ENCODE results near the gene AFG3L2.

The AFG3L2 gene

DNA sequence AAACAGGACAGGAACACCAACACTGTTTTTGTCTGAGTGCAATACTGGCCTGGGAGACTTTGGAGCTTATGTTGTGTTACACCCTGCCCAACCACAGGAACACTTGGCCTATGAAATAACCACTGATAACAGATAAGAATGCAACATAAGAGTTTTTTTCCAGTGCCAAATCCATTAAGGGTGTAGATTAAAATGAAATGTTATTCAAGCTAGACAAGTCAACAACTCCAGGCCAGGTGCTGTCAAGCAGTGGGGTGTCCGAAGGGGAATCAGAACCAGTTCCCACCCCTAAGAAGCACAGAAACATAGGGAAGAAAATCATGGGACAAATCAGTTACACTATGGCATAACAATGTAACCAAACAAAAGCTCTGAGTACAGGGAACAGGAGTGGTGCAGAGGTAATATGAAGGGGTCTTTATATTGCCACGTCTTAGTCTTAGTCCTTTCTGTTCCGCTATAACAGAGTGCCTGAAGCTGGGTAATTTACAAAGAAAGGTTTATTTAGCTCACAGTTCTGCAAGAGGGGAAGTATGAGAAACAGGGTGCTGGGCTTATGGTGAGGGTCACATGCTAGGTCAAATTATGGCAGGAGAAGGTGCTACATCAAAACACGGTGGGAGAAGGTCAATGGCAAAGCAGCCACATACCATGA lies 3.8 kb downstream of the AFG3L2 start:
- TF ChIP-seq, protein P1, sequence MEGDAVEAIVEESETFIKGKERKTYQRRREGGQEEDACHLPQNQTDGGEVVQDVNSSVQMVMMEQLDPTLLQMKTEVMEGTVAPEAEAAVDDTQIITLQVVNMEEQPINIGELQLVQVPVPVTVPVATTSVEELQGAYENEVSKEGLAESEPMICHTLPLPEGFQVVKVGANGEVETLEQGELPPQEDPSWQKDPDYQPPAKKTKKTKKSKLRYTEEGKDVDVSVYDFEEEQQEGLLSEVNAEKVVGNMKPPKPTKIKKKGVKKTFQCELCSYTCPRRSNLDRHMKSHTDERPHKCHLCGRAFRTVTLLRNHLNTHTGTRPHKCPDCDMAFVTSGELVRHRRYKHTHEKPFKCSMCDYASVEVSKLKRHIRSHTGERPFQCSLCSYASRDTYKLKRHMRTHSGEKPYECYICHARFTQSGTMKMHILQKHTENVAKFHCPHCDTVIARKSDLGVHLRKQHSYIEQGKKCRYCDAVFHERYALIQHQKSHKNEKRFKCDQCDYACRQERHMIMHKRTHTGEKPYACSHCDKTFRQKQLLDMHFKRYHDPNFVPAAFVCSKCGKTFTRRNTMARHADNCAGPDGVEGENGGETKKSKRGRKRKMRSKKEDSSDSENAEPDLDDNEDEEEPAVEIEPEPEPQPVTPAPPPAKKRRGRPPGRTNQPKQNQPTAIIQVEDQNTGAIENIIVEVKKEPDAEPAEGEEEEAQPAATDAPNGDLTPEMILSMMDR (conservative IDR thresholded peaks at IDR 0.05; ENCODE audit: low read length): no peak
- H3K4me3 ChIP-seq (ENCODE audit: low read length): no peak overlapping the region
- no peak for DNase-seq (ENCODE audit: low read depth)

DNA sequence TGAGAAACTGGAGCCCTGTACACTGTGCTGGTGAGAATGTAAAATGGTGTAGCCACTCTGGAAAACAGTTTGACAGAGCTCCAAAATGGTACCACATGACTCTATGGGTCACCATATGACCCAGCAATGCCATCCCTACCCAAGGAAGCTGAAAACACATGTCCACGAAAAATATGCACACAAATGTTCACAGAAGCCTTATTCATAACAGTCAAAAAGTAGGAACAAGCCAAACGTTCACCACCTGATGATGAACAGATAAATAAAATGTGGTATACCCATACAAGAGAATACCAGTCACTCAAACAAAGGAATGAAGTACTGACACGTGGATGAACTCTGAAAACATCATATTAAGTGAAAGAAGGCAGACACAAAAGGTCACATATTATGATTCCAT lies 4.6 kb downstream of the AFG3L2 start:
- no peak overlapping the region for H3K4me3 ChIP-seq (ENCODE audit: low read length)
- TF ChIP-seq, protein P1 (conservative IDR thresholded peaks at IDR 0.05; ENCODE audit: low read length): no peak
- no peak for DNase-seq (ENCODE audit: low read depth)

DNA sequence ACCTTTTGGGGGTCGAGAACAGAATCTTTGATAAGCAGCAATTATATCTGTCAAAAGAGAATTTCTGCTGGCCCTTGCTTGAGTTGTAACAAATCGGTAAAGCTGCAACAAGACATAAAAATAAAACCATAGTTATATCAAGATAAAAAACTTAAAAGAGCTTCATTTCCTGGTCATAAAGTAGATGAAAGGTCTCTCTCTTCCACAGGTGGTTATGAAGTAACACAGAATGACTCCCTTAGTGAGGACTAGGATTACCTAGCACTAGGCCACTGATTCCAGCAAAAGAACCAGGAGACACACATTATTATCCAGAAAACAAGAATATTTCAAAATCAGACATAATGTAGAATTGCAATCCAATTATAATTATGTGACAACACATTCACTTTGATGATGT lies 5.4 kb downstream of the AFG3L2 start:
- TF ChIP-seq, protein P1 (conservative IDR thresholded peaks at IDR 0.05; ENCODE audit: low read length): no peak
- no peak for DNase-seq (ENCODE audit: low read depth)
- H3K4me3 ChIP-seq (ENCODE audit: low read length): no peak overlapping the region

DNA sequence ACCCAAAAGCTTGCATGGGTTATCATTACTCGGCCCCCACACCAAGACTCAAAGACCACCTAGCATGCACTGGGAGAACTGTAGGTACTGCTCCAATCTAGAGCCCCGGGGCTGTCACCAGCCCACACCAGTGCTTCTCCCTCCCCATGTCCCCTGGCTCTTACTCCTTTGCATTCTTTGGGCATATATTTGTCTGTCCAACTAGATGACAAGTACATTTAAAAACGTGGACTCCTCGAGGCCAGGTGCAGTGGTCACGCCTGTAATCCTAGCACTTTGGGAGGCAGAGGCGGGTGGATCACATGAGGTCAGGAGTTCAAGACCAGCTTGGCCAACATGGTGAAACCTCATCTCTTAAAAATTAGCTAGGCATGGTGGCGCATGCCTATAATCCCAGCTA lies 7.8 kb downstream of the AFG3L2 start:
- TF ChIP-seq, protein P1 (conservative IDR thresholded peaks at IDR 0.05; ENCODE audit: low read length): no peak
- no peak overlapping the region for H3K4me3 ChIP-seq (ENCODE audit: low read length)
- DNase-seq (ENCODE audit: low read depth): no peak

DNA sequence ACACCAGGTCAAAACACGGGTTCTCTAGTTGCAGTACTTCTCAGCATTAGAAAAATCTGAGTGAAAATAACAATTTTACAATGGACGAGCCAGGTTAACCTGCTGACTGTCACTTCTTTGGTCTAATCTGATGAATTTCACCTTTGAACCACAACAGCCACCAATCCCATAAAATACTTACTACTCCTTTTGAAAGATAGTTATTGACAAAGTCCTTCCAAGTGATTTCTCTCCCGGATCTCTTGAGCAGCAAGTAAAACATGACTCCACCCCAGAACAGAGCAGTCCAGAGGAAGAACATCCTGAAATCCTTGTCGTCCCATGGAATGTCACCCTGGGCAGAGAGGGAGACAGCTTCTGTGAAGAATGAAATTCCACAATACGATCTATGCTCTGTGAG lies 10.2 kb downstream of the AFG3L2 start:
- no peak overlapping the region for H3K4me3 ChIP-seq (ENCODE audit: low read length)
- TF ChIP-seq, protein P1 (conservative IDR thresholded peaks at IDR 0.05; ENCODE audit: low read length): no peak
- DNase-seq (ENCODE audit: low read depth): no peak

DNA sequence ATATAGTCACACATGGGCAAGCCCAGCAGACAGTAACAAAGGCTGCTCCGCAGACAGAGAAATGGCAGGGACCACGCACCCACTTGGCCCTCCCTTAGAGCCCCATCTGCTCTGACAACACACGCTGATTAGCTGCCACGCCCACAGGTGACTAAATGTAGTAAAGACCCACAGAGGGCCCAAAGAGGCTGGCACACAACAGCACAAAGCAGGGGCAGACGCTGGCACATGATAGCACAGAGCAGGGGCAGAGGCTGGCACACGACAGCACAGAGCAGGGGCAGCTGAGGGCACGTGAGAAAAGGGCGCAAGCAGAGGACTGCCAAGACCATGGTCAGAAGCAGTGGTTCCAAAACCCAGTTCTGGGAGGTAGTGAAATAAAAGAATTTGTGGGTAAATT lies 10.6 kb downstream of the AFG3L2 start:
- no peak for DNase-seq (ENCODE audit: low read depth)
- no peak overlapping the region for H3K4me3 ChIP-seq (ENCODE audit: low read length)
- TF ChIP-seq, protein P1 (conservative IDR thresholded peaks at IDR 0.05; ENCODE audit: low read length): no peak

DNA sequence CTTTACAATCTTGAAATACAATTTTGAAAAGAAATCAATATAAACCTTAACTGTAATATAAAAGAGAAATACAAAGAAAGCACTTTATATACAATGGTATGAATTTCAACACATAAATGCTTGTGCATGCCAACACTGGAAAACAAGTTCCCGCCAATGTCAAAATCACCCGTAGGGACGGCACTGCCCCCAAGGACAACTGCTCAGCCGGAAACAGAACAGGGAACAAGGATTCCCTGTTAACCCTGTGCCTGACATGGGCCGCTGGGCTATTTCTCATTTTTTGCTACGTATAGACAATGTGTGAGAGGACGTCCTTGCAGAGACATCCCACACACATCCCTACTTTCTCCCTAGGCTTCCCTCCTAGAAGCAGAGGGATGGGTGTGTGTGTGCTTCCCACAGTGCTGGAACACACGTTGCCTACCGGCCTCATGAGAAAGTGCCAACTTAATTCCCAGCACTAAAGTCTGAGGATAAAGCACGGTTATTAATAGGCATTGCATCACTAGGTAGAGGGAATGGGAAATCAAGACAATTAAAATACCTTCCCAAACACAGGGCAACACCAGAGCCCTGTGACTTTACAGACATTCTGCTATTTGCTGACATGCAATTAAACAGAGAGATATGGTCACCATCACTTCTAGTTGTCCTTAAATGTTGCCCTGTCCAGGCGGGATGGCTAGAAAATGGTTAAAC lies 14.4 kb downstream of the AFG3L2 start:
- DNase-seq (ENCODE audit: low read depth): no peak
- TF ChIP-seq, protein P1 (conservative IDR thresholded peaks at IDR 0.05; ENCODE audit: low read length): no peak

More for the DNA sequence above, 14.4 kb downstream of the AFG3L2 start:
- H3K4me3 ChIP-seq (ENCODE audit: low read length): no peak overlapping the region
